Stimulated activated CD4-positive, alpha-beta T cell treated with anti-CD3 and anti-CD28 coated beads, Interleukin-15, amount 100 ng/mL, for 24 hours (primary cell): ENCODE data around the gene SMYD4.

Experiments
- DNase-seq: peaks from one replicate; pipeline ENCODE4 v3.0.0-alpha.2; 2020

Gene SMYD4

GRCh38 chr17:1729966-1730325 lies 99.8 kb downstream of the SMYD4 start:
- DNase-seq = no peak
